Sigmoid colon (tissue), 7 donors: ENCODE measurements around the gene H2AZ2. TPM values are rescaled to one million over a fixed set of nuclear protein-coding genes. Genes with fewer than 3 reads are reported as not detected.

ENCODE experiments used
- DNase-seq: peaks from one replicate; pipeline ENCODE4 v3.0.0-alpha.2; 2019
- H3K27ac ChIP-seq, 4 donors: fragments of 200-600 bp; sonication (generic); one replicate each; pipeline ENCODE4 v1.5.1; 2016 to 2019; ENCODE audit warnings: mild to moderate bottlenecking in 1 of 4
- H3K27me3 ChIP-seq, 3 donors: fragments of 200-600 bp; sonication (generic); one replicate each; pipeline ENCODE4 v1.5.1; 2019; ENCODE audit warnings: mild to moderate bottlenecking in 1 of 3
- H3K36me3 ChIP-seq, 4 donors: fragments of 200-600 bp; sonication (generic); one replicate each; pipeline ENCODE4 v1.5.1; 2016 to 2019
- H3K4me1 ChIP-seq, 4 donors: fragments of 200-600 bp; sonication (generic); one replicate each; pipeline ENCODE4 v1.5.1; 2017 to 2019
- H3K4me3 ChIP-seq, 4 donors: fragments of 200-600 bp; sonication (generic); one replicate each; pipeline ENCODE4 v1.5.1; 2017 to 2019; ENCODE audit warnings: mild to moderate bottlenecking in 2 of 4, moderate library complexity in 1 of 4
- H3K9me3 ChIP-seq, 4 donors: fragments of 200-600 bp in 3 of 4; sonication (generic) in 3 of 4; one replicate each; pipeline versions ENCODE4 v1.5.1 to v1.6.1; 2013 to 2019
- EP300 ChIP-seq, 4 donors: sonication (generic); formaldehyde crosslinking; IDR thresholded peaks; one replicate each; pipeline ENCODE4 v1.6.1; 2017; ENCODE audit warnings: antibody characterized with exemption in 4 of 4
- POLR2A ChIP-seq, 2 donors: fragments of 450-650 bp; IDR thresholded peaks; one replicate each; pipeline ENCODE4 v1.6.1; 2016; ENCODE audit warnings: antibody characterized with exemption in 2 of 2, mild to moderate bottlenecking in 2 of 2, moderate library complexity in 2 of 2
- POLR2AphosphoS5 ChIP-seq, 4 donors: sonication (generic); formaldehyde crosslinking; IDR thresholded peaks; one replicate each; pipeline ENCODE4 v1.6.1; 2017; ENCODE audit warnings: antibody characterized with exemption in 4 of 4
- WGBS, 2 donors: extraction: QIAGEN DNeasy Blood & Tissue Kit; methylation state at CpG; one replicate each; pipeline ENCODE4 v1.1.7; 2013; 5-methylcytosine and 5-hydroxymethylcytosine counted together
- intact Hi-C: fragments of 100-400 bp; cut with DNase I; formaldehyde crosslinking; loops from one replicate; pipeline ENCODE4 v1.15.1; 2023
- polyA plus RNA-seq, 3 donors: library from polyadenylated mRNA; stranded (reverse); fragments of 200-250 nt; gene quantifications; one replicate each; pipeline ENCODE4 v1.2.3, GENCODE V29; 2013
- total RNA-seq, 4 donors: library from RNA; depleted of rRNA; stranded (reverse); fragments of >200 nt; gene quantifications; one replicate each; pipeline ENCODE4 v1.1.0, GENCODE V29; 2016
- TF ChIP-seq, protein P1 (sequence below), 4 experiments: fragments of 450-650 bp in 3 of 4; fragments of 200-600 bp in 1 of 4; IDR thresholded peaks; one replicate each; pipeline ENCODE4 v1.5.1; 2016 to 2019; ENCODE audit warnings: antibody characterized with exemption in 4 of 4, mild to moderate bottlenecking in 3 of 4, moderate library complexity in 2 of 4
- donor health status: healthy with polysubstance abuse.
- donor health status: Bipolar disorder and iron deficiency.
- donor health status: healthy.

Gene H2AZ2
- total and polyA plus RNA-seq, 7 donors = 97.3 to 211 (median 158) TPM

DNA sequence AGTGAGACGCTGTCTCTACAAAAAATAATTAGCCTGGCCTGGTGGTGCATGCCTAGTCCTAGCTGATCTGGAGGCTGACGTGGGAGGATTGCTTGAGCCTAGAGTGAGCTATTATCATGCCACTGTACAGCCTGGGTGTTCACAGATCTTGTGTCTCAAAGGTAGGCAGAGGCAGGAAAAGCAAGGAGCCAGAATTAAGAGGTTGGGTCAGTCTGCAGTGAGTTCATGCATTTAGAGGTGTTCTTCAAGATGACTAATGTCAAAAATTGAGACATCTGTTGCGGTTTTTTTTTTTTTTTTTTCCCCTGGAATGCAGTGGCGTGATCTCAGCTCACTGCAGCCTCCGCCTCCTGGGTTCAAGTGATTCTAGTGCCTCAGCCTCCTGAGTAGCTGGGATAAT lies 46.0 kb downstream of the H2AZ2 start:
- no peak for TF ChIP-seq POLR2AphosphoS5 (IDR thresholded peaks at IDR 0.05)
- TF ChIP-seq, protein P1, sequence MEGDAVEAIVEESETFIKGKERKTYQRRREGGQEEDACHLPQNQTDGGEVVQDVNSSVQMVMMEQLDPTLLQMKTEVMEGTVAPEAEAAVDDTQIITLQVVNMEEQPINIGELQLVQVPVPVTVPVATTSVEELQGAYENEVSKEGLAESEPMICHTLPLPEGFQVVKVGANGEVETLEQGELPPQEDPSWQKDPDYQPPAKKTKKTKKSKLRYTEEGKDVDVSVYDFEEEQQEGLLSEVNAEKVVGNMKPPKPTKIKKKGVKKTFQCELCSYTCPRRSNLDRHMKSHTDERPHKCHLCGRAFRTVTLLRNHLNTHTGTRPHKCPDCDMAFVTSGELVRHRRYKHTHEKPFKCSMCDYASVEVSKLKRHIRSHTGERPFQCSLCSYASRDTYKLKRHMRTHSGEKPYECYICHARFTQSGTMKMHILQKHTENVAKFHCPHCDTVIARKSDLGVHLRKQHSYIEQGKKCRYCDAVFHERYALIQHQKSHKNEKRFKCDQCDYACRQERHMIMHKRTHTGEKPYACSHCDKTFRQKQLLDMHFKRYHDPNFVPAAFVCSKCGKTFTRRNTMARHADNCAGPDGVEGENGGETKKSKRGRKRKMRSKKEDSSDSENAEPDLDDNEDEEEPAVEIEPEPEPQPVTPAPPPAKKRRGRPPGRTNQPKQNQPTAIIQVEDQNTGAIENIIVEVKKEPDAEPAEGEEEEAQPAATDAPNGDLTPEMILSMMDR (IDR thresholded peaks at IDR 0.05) = no peak
- TF ChIP-seq POLR2A (IDR thresholded peaks at IDR 0.05) = no peak
- no peak for TF ChIP-seq EP300 (IDR thresholded peaks at IDR 0.05)
- Histone ChIP-seq H3K4me1 (peaks cover 0 to 27% (median 23%) of the 10 kb centered on the region in 4 donors), H3K27ac (no peak overlapping the region), H3K36me3 (peaks cover 35 to 66% (median 48%) of the 10 kb centered on the region in 4 donors), H3K27me3 (no peaks in the 10 kb centered on the region), H3K4me3 (no peak overlapping the region), H3K9me3 (no peaks in the 10 kb centered on the region)
- intact Hi-C loops = no loop called here
- DNase-seq = no peak
- 90 to 91% methylated on average over 5 of the region's 5 CpGs for WGBS, 2 donors

DNA sequence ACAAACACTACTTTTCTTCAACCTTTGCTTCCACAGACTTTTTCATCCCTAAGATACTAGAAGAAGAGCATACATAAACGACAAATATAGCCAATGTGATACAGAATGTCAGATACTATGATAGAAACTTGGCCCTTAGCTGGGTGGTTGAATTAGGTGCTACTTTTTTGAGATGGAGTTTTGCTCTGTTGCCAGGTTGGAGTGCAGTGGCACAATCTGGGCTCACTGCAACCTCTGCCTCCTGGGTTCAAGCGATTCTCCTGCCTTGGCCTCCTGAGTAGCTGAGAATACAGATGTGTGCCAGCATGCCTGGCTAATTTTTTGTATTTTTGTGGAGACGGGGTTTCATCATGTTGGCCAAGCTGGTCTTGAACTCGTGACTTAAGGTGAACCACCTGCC lies 47.9 kb downstream of the H2AZ2 start:
- WGBS, 2 donors = 71 to 81% methylated on average over 4 of the region's 4 CpGs
- TF ChIP-seq POLR2AphosphoS5 (IDR thresholded peaks at IDR 0.05) (no peak), POLR2A (IDR thresholded peaks at IDR 0.05) (no peak), EP300 (IDR thresholded peaks at IDR 0.05) (no peak)
- TF ChIP-seq, protein P1 (IDR thresholded peaks at IDR 0.05) = no peak
- peaks cover 35 to 61% (median 46%) of the 10 kb centered on the region in 4 donors for H3K36me3 ChIP-seq
- no peak overlapping the region for H3K27ac ChIP-seq
- intact Hi-C loops = loop anchor here (5.0 kb wide), 1 partner anchor 218 kb away; the partner anchor contains the start of gene TMED4
- H3K4me1 ChIP-seq = peaks cover 0 to 35% (median 26%) of the 10 kb centered on the region in 4 donors
- H3K9me3 ChIP-seq = no peaks in the 10 kb centered on the region
- H3K27me3 ChIP-seq = no peaks in the 10 kb centered on the region
- no peak for DNase-seq
- no peak overlapping the region for H3K4me3 ChIP-seq

DNA sequence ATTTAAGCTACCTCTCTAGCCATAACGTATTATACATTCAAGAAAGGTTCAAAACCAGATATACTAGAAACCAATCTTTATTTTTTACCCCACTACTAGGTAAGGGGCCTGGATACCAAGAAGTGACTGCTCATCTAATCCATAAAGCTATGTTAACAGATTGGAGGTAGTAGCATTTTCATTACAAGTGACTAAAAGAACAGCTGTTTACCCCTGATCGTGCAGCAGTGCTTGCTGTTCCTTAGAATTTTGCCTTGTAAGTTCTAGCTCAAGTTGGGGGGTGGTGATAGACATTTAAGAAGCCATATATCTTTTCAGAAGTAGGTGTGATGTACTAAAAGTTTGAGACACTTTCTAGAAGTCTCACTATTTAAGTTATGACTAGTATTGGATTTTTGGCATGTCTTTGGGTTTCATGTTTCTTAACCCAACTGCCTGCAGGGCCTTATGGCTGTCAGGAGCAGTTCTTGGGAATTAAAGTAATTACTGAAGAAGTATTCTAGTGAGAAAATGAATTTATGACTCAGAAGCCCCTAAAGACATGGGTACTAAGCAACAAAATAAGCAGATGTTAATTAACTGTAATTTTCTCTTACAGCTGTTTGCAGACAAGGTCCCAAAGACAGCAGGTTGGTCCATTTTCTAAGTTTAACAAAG lies 49.1 kb downstream of the H2AZ2 start:
- no peak for DNase-seq
- no peak for TF ChIP-seq POLR2A (IDR thresholded peaks at IDR 0.05)
- Histone ChIP-seq H3K9me3 (no peaks in the 10 kb centered on the region), H3K27ac (peak overlapping the region; percentile 99 to 100 (median 100)), H3K4me1 (peaks cover 0 to 35% (median 26%) of the 10 kb centered on the region in 4 donors), H3K4me3 (peak overlapping the region in 3 of 4 donors; percentile 76 to 96 (median 94)), H3K36me3 (peaks cover 32 to 49% (median 41%) of the 10 kb centered on the region in 4 donors), H3K27me3 (no peaks in the 10 kb centered on the region)
- 3 to 16% methylated on average over 2 of the region's 2 CpGs for WGBS, 2 donors
- intact Hi-C loops = loop anchor here (5.0 kb wide), 1 partner anchor 216 kb away; the partner anchor contains the start of gene TMED4

DNA sequence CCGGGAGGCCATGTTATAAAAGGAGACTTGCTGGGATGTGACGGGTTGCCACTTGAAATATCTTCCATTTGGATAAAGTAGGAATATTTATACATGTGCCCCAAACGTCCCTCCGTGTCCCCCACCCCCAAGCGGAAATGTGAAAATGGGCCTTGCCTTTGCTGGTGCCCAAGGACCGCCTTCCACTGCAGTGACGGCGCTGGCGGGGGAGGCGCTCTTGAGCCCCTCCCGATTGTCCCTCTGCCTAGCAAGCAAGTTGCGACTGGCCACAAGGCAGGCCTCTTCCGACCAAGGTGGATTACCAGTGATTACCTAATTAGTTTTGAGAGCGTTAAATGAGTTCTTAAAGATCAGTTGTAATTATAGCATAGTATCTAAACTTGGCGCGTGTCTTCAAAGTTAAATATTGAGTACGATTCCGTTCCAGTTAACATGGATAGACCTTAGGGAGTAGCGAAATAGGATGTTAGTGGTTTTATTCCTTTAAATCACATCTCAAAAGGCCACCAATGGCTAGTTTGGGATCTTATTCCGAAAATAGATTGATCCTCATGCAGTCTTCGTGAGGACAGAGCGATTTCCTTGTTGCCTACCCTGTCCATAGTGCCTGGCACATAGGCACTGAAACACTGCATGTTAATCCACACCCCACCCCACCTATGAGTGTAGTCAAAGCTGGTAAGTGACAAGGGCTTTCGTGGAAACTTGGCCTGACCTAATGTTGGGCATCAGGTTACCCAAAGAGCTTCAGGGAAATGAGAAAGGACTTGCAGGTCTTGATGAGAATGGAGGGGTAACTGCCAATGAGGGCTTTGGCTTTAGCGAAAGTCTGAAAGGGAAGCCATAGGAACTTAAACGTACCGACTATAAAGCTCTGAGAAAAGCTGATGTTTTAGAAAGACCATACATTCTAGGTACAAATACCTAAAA lies 50.3 kb downstream of the H2AZ2 start:
- no peaks in the 10 kb centered on the region for H3K9me3 ChIP-seq
- H3K4me3 ChIP-seq = peak overlapping the region; percentile 76 to 97 (median 95)
- intact Hi-C loops = loop anchor here (2.0 to 5.0 kb wide), 4 partner anchors 49 to 215 kb away; partner anchors contain the start of genes OGDH, PURB and TMED4
- peak overlapping the region; percentile 99 to 100 (median 100) for H3K27ac ChIP-seq
- no peaks in the 10 kb centered on the region for H3K27me3 ChIP-seq
- 1 to 3% methylated on average over 26 of the region's 26 CpGs for WGBS, 2 donors
- DNase-seq = peak; percentile 95
- no peak for TF ChIP-seq EP300 (IDR thresholded peaks at IDR 0.05)
- TF ChIP-seq, protein P1 (IDR thresholded peaks at IDR 0.05) = peak in 2 of 4 experiments; percentile 31 to 35
- TF ChIP-seq POLR2AphosphoS5 (IDR thresholded peaks at IDR 0.05) = peak; percentile 57 to 81 (median 72)
- TF ChIP-seq POLR2A (IDR thresholded peaks at IDR 0.05) = peak; percentile 10 to 29
- H3K4me1 ChIP-seq = peaks cover 0 to 35% (median 26%) of the 10 kb centered on the region in 4 donors
- peaks cover 20 to 37% (median 30%) of the 10 kb centered on the region in 4 donors for H3K36me3 ChIP-seq
